HG03066 (cell line): ENCODE results near the gene PHC3.

Experiments
- ATAC-seq: cut with Tn5 transposase; IDR thresholded peaks from one replicate; pipeline ENCODE4 v1.9.1; 2021; ENCODE audit warnings: low read depth; ENCODE audit not compliant: unreplicated experiment

Gene PHC3

GRCh38 chr3:170047133-170047404 is 134.5 kb downstream of the PHC3 start:
- no peak for ATAC-seq

GRCh38 chr3:170046269-170047132 is 135.0 kb downstream of the PHC3 start:
- no peak for ATAC-seq

GRCh38 chr3:170044795-170045244 is 136.7 kb downstream of the PHC3 start:
- ATAC-seq = peak; percentile 78

GRCh38 chr3:170044271-170044670 is 137.3 kb downstream of the PHC3 start:
- no peak for ATAC-seq

GRCh38 chr3:170043506-170043905 is 138.0 kb downstream of the PHC3 start:
- ATAC-seq = no peak

- ATAC-seq = no peak
Measured at GRCh38 chr3:170040418-170040817, 141.1 kb downstream of the PHC3 start.

- ATAC-seq = peak; percentile 9
Measured at GRCh38 chr3:170038434-170039110, 143.0 kb downstream of the PHC3 start.
